ENCODE data around the gene IFT172. TPM values are rescaled to one million over a fixed set of nuclear protein-coding genes. Genes with fewer than 3 reads are reported as not detected.
"Not testable (repeated sequence)": the region's sequence is repeated elsewhere in the genome, so short reads cannot be mapped to it uniquely, and the experiment has no call there.

Gene IFT172
- total RNA-seq, 1 donor from 2014 or later, result 9.5 TPM

DNA sequence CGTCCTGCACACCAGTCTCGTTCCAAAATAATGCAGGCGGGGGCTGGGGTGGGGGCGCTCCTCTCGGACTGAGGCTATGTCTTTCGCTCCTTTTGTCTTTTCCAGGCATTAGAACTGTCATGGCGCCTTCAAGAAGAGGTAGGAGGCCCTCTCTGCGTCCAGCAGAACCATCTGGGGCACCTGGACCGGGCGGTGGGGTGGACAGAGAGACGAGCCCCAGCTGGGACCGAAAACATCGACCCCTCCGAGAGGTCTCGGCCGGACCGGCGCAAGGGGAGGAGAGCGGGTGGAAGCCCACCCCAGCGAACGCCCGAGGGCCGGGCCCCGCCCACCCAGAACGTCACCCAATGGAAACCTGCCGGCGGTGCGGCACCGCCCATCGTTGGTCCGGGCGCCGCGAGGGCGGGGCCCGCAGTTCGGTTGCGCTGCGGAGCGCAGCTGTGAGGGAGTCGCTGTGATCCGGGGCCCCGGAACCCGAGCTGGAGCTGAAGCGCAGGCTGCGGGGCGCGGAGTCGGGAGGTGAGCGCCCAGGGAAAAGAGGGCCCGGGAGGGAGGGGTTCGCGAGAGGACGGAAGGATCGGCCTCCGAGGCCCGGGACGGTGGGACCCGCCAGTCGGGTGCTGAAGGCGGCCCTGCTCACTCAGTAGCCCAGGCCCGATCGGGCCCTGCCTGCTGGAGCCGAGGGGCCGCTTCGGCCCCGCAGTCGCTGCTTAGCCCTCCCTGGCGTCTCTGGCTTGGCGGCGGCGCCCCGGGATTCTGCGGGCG is 61.1 kb downstream of the IFT172 start, which contains the start of gene NRBP1:
TSS of gene NRBP1 (plus strand) at position 419 of the 765 bp plus-strand sequence. CDS start 4,643 bp downstream, outside the sequence.
- peak; percentile 94 for DNase-seq (ENCODE audit: low read depth)

DNA sequence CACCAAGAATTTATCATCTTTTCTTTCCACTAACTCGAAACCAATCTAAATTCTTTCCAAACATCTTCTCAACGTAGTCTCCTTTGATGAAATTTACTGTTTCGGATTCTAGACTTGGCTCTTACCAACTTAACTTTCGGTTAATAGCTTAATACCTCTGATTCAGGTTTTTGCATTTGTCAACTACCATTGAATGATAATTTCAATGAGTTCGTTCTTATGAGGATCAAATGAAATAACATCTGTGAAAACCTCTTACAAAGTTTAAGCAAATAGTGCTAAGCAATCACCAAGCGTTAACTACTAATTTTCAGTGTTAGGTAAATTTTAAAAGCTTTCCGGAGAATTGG is 61.7 kb downstream of the IFT172 start:
- DNase-seq (ENCODE audit: low read depth), result no peak

DNA sequence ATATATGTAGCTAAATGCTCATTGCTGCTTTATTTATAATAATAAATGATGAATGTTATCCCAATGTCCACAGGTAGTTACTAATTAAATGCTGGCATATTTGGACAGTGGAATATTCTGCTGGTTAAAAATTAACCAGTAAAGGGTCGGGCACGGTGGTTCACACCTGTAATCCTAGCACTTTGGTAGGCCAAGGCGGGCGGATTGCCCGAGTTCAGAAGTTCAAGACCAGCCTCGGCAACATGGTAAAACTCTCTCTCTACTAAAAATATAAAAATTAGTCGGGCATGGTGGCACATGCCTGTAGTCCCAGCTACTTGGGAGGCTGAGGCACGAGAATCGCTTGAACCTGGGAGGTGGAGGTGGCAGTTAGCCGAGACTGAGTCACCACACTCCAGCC is 64.5 kb downstream of the IFT172 start:
- not testable (repeated sequence) for DNase-seq (ENCODE audit: low read depth)

DNA sequence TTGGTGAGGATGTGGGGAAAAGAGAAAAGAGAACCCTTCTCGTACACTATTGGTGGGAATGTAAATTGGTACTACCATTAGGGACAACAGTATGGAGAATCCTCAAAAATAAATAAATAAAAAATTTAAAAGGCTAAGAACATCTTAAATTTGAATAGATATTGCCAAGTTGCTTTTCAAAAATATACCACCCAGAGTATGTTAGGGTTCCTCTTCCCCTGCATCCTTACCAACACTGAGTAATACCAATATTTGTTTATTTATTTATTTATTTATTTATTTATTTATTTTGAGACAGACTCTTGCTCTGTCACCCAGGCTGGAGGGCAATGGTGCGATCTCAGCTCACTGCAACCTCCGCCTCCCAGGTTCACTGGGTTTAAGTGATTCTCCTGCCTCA is 66.6 kb downstream of the IFT172 start:
- no peak for DNase-seq (ENCODE audit: low read depth)

DNA sequence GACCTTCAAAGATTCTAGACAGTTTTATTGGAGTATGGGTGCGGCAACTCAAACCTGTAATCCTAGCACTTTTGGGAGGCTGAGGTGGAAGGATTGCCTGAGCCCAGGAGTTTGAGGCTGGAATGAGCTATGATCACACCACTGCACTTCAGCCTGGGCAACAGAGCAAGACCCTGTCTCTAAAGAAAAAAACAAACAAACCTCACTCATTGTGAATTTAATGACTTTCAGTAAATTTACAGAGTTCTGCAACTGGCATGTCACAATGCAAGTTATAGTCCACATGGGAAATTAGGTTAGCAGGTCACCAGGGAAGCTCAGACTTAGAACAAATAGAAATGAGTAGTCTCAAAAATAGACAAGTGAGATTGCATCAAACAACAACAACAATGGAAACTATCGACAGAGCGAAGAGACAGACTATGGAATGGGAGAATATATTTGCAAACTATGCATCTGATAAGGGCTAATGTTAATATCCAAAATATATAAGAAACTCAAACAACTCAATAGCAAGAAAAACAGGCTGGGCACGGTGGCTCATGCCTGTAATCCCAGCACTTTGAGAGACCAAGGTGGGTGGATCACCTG is 67.8 kb downstream of the IFT172 start:
- DNase-seq (ENCODE audit: low read depth), result no peak

DNA sequence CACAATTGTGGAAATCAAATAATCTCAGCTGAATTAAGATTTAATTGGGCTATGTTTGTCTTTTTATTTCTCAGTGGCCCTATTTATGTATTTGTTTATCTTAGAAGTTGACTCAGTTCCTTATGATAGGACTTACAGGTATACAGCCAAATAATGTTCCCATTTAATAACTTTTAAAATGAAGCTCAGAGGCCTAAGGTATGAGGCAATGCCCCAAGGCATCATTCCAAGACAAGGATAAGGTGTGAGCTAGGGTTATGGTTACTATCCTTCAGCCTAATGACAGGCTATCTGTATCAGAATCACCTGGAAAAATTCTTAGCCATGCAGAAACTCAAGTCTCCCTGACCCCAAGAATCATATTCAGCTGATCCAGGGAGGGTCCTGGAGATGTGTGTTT is 68.5 kb downstream of the IFT172 start:
- no peak for DNase-seq (ENCODE audit: low read depth)

DNA sequence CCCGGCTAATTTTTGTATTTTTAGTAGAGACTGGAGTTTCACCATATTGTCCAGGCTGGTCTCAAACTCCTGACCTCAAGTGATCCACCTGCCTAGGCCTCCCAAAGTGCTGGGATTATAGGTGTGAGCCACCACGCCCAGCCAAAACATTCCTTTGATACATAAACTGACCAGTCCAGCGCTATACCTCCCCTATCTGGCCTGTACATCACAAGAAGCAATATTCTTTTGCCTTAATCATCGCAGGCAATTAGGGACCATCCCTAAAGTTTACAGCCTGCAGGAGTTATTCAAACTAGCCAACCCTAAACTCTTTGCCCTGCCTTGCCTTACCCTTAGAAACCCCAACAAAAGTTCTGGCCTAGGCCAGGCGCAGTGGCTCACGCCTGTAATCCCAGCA is 73.4 kb downstream of the IFT172 start:
- DNase-seq (ENCODE audit: low read depth), result no peak

DNA sequence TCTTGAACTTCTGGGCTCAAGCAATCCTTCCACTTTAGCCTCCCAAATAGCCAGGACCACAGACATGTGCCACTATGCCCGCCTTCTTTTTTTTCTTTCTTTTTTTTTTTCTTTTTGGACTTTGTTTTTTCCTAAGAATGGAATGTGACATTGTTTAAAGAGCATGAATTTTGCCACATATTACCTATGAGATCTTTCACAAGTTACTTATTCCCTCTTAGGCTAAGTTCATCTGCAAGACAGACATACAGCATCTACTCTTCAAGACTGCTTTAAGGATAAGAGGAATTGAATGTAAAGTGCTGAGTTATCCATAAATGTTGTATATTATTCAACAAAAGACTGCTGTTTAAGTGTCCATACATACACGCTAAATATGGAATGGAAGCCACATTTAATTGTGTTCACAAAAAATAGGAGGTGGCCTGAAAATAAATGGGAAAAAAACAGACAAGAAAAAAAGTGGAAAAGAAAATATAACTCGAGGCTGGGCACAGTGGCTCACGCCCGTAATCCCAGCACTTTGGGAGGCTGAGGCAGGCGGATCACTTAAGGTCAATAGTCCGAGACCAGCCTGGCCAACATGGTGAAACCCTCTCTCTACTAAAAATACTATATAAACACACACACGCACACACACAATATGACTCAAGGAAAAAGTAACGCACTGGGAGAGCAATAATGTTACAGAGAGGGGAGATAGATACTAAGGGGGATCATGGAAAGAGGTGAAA is 77.0 kb downstream of the IFT172 start:
- no peak for DNase-seq (ENCODE audit: low read depth)

DNA sequence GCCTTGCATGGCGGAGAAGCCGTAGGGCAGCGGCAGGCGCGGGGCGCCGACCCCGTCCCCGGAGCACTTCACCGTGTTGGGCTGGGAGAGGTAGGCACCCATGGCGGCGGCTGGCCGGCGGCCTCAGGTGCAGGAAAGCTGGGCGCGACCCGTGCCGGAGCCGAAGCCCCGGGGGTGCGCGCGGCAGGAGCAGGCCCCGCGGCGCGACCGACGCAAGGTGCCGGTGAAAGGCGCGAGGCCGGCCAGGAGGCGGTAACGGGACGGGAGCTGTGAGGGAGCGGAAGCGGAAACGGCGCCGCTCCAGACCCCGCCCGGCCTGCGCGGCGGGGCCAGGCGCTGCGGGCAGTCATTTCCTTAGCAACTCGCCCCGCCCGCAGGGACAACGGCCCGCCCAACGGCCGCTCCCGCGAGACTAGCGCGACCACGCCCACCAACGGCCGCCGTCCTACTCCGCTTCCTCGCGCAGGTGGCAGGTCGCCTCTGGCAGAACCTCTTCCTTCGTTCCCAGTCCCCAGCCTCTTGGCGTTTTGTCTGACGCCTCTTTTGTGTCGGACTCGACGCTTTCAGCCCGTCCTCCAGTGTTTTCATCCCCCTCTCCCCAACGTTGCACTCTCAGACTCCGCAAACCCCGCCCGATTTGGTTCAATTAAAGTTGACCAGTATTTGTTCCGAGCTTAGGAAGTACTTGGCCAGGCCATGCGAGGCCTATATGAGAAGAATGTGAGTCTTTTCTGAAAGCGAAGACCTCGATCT is 80.0 kb downstream of the IFT172 start, which contains the start of gene PPM1G:
TSS of gene PPM1G (minus strand) at position 271 of the 753 bp plus-strand sequence. CDS start at position 102, 169 bp downstream.
- peak; percentile 91 for DNase-seq (ENCODE audit: low read depth)

DNA sequence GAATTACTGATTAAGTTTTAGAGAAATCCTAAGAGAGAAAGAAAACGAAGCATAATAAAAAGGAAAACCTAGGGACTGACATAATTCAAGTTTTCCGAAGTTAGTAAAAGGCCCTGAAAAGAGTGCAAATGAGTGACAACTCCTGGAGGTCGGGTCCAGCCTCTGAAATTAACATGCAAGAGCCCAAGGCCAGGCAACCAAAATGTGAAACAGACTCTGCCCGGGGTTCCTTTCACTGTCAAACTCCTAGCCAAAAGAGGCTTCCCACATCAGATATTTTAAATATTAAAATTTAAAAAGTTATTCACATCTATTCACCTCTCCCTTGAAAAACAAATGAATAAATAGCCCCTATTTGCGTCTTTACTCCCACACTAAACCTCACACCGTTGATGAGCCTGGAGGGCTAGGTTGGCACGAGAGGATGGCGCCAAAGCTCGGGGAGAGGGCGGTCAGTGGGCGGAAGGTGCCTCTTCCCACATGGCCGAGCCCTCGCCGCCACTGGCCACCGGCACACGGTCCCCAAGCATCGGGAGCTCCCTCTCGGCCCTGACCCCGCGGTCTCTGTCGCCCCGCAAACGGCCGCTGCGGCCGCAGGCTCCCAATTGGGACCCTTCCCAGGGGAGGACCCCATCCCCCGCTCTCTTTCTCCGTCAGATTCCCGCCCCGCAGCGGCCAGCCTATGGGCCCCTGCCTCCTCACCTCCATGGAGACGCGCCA is 80.8 kb downstream of the IFT172 start:
- DNase-seq (ENCODE audit: low read depth), result peak; percentile 22

DNA sequence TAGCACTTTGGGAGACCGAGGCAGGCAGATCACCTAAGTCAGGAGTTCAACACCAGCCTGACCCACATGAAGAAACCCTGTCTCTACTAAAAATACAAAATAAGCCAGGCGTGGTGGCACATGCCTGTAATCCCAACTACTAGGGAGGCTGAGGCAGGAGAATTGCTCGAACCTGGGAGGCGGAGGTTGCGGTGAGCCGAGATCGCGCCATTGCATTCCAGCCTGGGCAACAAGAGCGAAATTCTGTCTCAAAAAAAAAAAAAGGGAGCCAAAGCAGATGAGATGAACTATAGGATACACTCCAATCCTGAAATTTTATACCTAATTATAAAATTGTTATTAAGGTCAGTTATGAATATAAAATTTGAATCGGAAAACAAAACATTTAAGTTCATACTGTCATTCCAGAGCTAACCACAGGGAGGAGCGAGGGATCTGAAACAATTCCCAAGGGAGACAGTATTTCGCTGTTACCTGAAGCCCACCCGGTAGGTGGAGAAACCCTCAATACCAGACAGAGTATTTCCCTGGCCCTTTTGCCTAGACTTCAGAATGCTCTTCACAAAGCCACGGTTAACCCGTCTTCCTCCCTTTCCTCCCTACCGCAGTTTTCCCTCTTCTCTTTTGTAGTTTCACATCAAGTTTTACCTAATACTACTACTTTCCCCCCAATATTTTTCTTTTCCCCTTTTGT is 81.6 kb downstream of the IFT172 start:
- DNase-seq (ENCODE audit: low read depth), result peak; percentile 44

DNA sequence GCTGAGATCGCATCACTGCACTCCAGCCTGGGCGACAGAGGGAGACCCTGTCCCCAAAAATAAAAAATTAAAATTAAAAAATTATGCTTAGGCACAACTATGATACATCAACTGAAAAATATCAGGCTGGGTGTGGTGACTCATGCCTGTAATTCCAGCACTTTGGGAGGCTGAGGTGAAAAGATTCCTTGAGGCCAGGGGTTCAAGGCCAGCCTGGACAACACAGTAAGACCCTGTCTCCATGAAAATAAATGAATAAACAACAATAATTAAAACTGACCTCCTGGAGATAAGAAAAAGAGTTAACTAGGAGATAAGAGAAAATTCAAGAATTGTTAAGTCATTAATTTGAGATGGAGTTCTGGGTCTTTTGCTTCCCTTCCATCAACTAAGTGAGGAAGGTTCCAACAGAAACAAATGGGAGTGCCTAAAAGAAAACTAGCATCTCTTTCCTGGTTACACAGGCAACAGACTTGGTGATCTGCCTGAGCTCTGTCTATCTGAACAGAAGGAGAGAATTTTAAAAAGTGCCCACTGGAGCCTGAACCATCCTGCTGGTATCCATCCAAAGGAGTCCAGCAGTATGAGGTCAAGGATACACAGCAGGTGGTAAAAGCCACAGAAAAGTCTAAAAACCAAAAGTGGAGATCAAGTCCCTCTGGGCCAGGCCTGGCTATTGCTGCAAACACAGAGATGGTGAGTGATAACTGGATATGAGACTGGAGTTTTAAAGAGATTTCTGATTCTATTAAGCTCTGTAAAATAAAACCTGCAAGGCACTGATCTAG is 89.0 kb downstream of the IFT172 start:
- peak; percentile 91 for DNase-seq (ENCODE audit: low read depth)

DNA sequence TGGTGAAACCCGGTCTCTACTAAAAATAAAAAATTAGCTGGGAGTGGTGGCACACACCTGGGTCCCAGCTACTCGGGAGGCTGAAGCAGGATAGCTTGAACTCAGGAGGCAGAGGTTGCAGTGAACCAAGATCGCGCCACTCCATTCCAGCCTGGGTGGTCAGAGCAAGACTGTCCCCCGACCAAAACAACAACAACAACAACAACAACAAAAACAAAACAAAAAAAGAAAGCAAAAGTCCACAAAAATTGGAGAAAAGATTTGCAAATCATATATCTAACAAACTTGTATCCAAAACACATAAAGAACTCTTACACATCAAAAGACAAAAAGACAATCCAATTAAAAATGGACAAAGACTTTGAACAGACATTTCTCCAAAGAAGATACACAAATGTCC is 90.6 kb downstream of the IFT172 start:
- DNase-seq (ENCODE audit: low read depth), result no peak

Other genes with a start within 250 kb of the IFT172 start
- 0.03 TPM in 1 of 2 replicates, not detected in the other for gene SLC30A3, start 226.7 kb downstream of the IFT172 start, total RNA-seq
- not detected in 2 replicates for gene DNAJC5G, start 214.3 kb downstream of the IFT172 start, total RNA-seq
- 74.0 and 105 TPM in 2 replicates for gene TRIM54, start 207.3 kb downstream of the IFT172 start, total RNA-seq
- gene UCN, start 181.3 kb downstream of the IFT172 start, total RNA-seq, result 2.4 and 6.6 TPM in 2 replicates
- 108 TPM in 2 replicates for gene MPV17, start 166.6 kb downstream of the IFT172 start, total RNA-seq
- 45.8 and 46.9 TPM in 2 replicates for gene GTF3C2, start 133.0 kb downstream of the IFT172 start, total RNA-seq
- gene EIF2B4, start 119.4 kb downstream of the IFT172 start, total RNA-seq, result 29.7 and 32.2 TPM in 2 replicates
- 155 and 159 TPM in 2 replicates for gene SNX17, start 119.1 kb downstream of the IFT172 start, total RNA-seq
- gene ZNF513, start 109.0 kb downstream of the IFT172 start, total RNA-seq, result 11.1 and 15.3 TPM in 2 replicates
- gene PPM1G, start 80.2 kb downstream of the IFT172 start, total RNA-seq, result 68.0 and 72.4 TPM in 2 replicates
- gene NRBP1, start 61.1 kb downstream of the IFT172 start, total RNA-seq, result 168 and 169 TPM in 2 replicates
- gene KRTCAP3, start 47.4 kb downstream of the IFT172 start, total RNA-seq, result not detected in 2 replicates
- 6.1 and 6.2 TPM in 2 replicates for gene FNDC4, start 5.5 kb upstream of the IFT172 start, total RNA-seq
- not detected in 2 replicates for gene GCKR, start 7.1 kb upstream of the IFT172 start, total RNA-seq
- gene ZNF512, start 93.3 kb upstream of the IFT172 start, total RNA-seq, result 31.6 and 35.7 TPM in 2 replicates
- gene CCDC121, start 139.3 kb upstream of the IFT172 start, total RNA-seq, result 1.8 and 3.0 TPM in 2 replicates
- 26.7 and 29.0 TPM in 2 replicates for gene GPN1, start 139.3 kb upstream of the IFT172 start, total RNA-seq
- gene SUPT7L, start 173.9 kb upstream of the IFT172 start, total RNA-seq, result 35.4 and 44.0 TPM in 2 replicates
- gene SLC4A1AP, start 174.1 kb upstream of the IFT172 start, total RNA-seq, result 34.7 and 41.2 TPM in 2 replicates